MM.1S (cell line): ENCODE results near the gene SPATA9.
A peak's percentile ranks its signal among the peaks of the same experiment; 100 is the strongest.

Source experiments
- DNase-seq: peaks from one replicate; pipeline ENCODE4 v3.0.0-alpha.2; 2015
- H2AFZ ChIP-seq: fragments of 300-600 bp; sonication (generic); 2 replicates; pipeline ENCODE4 v1.6.0; 2016; ENCODE audit warnings: antibody characterized with exemption, low read length
- H3F3A ChIP-seq: fragments of 300-600 bp; sonication (generic); 2 replicates; pipeline ENCODE4 v1.6.1; 2016; ENCODE audit warnings: mild to moderate bottlenecking, antibody characterized with exemption, low read length, moderate library complexity, mixed read lengths; ENCODE audit not compliant: insufficient read depth
- H3K27ac ChIP-seq: fragments of 300-600 bp; sonication (generic); 2 replicates; pipeline ENCODE4 v1.5.1; 2016; ENCODE audit warnings: mild to moderate bottlenecking, low read length
- H3K27me3 ChIP-seq: fragments of 300-600 bp; sonication (generic); replicated peaks from 2 replicates; pipeline ENCODE4 v1.6.0; 2016; ENCODE audit warnings: low read length; ENCODE audit not compliant: insufficient read depth
- H3K36me3 ChIP-seq: fragments of 300-600 bp; sonication (generic); replicated peaks from 2 replicates; pipeline ENCODE4 v1.6.1; 2016; ENCODE audit warnings: mild to moderate bottlenecking, low read length, mixed read lengths; ENCODE audit not compliant: insufficient read depth
- H3K4me1 ChIP-seq: fragments of 300-600 bp; sonication (generic); 2 replicates; pipeline ENCODE4 v1.6.1; 2016; ENCODE audit warnings: low read length, mixed read lengths
- H3K4me2 ChIP-seq: fragments of 300-600 bp; sonication (generic); 2 replicates; pipeline ENCODE4 v1.6.0; 2016; ENCODE audit warnings: low read depth, low read length
- H3K4me3 ChIP-seq: fragments of 300-600 bp; sonication (generic); 2 replicates; pipeline ENCODE4 v1.5.1; 2016; ENCODE audit warnings: low read length, mixed read lengths
- H3K79me2 ChIP-seq: fragments of 300-600 bp; sonication (generic); 2 replicates; pipeline ENCODE4 v1.6.1; 2016; ENCODE audit warnings: mixed run types, low read length, mixed read lengths
- H3K9ac ChIP-seq: fragments of 300-600 bp; sonication (generic); 2 replicates; pipeline ENCODE4 v1.6.1; 2016; ENCODE audit warnings: low read length, mixed read lengths
- H3K9me2 ChIP-seq: fragments of 300-600 bp; sonication (generic); replicated peaks from 2 replicates; pipeline ENCODE4 v1.6.1; 2016; ENCODE audit warnings: mild to moderate bottlenecking, low read length, mixed read lengths; ENCODE audit not compliant: insufficient read depth
- H3K9me3 ChIP-seq: fragments of 300-600 bp; sonication (generic); replicated peaks from 2 replicates; pipeline ENCODE4 v1.6.1; 2016; ENCODE audit warnings: mild to moderate bottlenecking, low read length, mixed read lengths; ENCODE audit not compliant: insufficient read depth
- H4K20me1 ChIP-seq: fragments of 300-600 bp; sonication (generic); 2 replicates; pipeline ENCODE4 v1.6.1; 2016; ENCODE audit warnings: mild to moderate bottlenecking, low read length, moderate library complexity, mixed read lengths; ENCODE audit not compliant: insufficient read depth
- CTCF ChIP-seq: fragments of 300-600 bp; sonication (generic); IDR thresholded peaks from 2 replicates; pipeline ENCODE4 v1.5.1; 2016; ENCODE audit warnings: antibody characterized with exemption, low read length, mixed read lengths
- EZH2 ChIP-seq: fragments of 300-600 bp; sonication (generic); optimal IDR thresholded peaks from 2 replicates; pipeline ENCODE3; 2017; ENCODE audit warnings: low read depth, mild to moderate bottlenecking, antibody characterized with exemption, low read length, mixed read lengths
- EZH2phosphoT487 ChIP-seq: fragments of 300-600 bp; sonication (generic); IDR thresholded peaks from 2 replicates; pipeline ENCODE4 v1.6.1; 2018; ENCODE audit warnings: antibody characterized with exemption, low read length

SPATA9 gene

DNA sequence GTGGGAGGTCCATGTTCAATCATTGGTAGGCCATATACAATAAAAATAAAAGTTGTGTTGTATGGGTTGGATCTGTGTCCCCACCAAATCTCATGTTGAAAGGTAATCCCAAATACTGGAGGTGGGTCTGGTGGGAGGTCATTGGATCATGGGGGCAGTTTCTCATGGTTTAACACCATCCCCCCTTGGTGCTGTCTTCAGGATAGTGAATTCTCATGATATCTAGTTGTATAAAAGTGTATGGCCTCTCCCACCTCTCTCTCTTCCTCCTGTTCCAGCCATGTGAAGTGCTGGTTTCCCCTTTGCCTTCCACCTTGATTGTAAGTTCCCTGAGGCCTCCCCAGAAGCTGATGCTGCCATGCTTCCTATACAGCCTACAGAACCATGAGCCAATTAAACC lies 15.1 kb downstream of the SPATA9 start:
- TF ChIP-seq EZH2phosphoT487 (no peak), CTCF (no peak), EZH2 (no peak)
- Histone ChIP-seq H3K4me2 (no peak overlapping the region), H3K9ac (no peak overlapping the region), H2AFZ (no peak overlapping the region), H3K27me3 (no peaks in the 10 kb centered on the region), H4K20me1 (no peaks in the 10 kb centered on the region), H3K9me3 (no peaks in the 10 kb centered on the region), H3K9me2 (no peaks in the 10 kb centered on the region), H3F3A (no peaks in the 10 kb centered on the region), H3K79me2 (no peaks in the 10 kb centered on the region), H3K27ac (no peak overlapping the region), H3K4me1 (0 out of 2 replicates have a peak, but pooled peaks cover 5% of the 10 kb centered on the region), H3K36me3 (no peaks in the 10 kb centered on the region), H3K4me3 (no peak overlapping the region)
- DNase-seq: no peak

- Histone ChIP-seq H3K4me2 (no peak overlapping the region), H3K9me3 (no peaks in the 10 kb centered on the region), H3K36me3 (no peaks in the 10 kb centered on the region), H3K27me3 (no peaks in the 10 kb centered on the region), H3K4me1 (0 out of 2 replicates have a peak, but pooled peaks cover 5% of the 10 kb centered on the region), H2AFZ (no peak overlapping the region), H3F3A (no peaks in the 10 kb centered on the region), H3K9me2 (no peaks in the 10 kb centered on the region), H3K27ac (no peak overlapping the region), H3K4me3 (no peak overlapping the region), H3K9ac (no peak overlapping the region), H4K20me1 (no peaks in the 10 kb centered on the region), H3K79me2 (no peaks in the 10 kb centered on the region)
- TF ChIP-seq EZH2 (no peak), CTCF (no peak), EZH2phosphoT487 (no peak)
- DNase-seq: no peak
These were observed 15.7 kb downstream of the SPATA9 start for GRCh38 chr5:95667061-95667618.

DNA sequence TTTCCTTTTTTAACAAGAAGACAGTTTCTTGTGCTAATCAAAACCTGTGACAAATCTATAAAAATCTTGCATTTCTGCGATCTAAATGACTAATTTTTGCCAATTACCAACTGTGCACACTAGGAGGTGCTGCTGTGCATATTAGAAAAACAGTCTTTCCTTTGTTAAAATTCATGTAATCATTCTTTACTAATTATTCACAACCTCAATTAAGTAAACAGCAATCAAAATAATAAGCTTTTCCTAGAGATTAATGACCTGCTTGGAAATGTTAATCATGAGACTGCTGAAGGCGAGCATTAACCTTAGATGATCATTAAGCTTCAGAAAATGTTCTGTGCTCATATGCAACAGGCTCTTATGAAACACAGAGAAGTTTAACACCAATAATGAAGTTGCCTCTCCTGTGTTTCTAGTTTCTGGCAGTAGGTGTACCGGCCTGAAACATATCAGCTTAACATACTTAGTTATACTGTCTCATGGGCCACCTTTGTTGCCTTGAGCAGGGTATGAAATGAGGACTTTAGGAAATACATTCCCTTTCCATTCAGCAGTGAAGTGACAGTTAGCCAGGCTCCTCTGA lies 18.5 kb downstream of the SPATA9 start:
- Histone ChIP-seq H3K4me3 (no peak overlapping the region), H3K27me3 (no peaks in the 10 kb centered on the region), H2AFZ (peak overlapping the region; percentile 13), H3K9me2 (no peaks in the 10 kb centered on the region), H3K9ac (no peak overlapping the region), H3F3A (no peaks in the 10 kb centered on the region), H4K20me1 (no peaks in the 10 kb centered on the region), H3K9me3 (no peaks in the 10 kb centered on the region), H3K79me2 (no peaks in the 10 kb centered on the region), H3K4me2 (peak overlapping the region; percentile 10; the same call in 1 of the 2 replicates), H3K36me3 (no peaks in the 10 kb centered on the region), H3K4me1 (0 out of 2 replicates have a peak, but pooled peaks cover 5% of the 10 kb centered on the region), H3K27ac (no peak overlapping the region)
- TF ChIP-seq EZH2phosphoT487 (no peak), CTCF (peak; percentile 83), EZH2 (no peak)
- peak; percentile 52 for DNase-seq
